Testis (tissue), 3 donors: Measurements from ENCODE around the gene FA2H. TPM values are rescaled to one million over a fixed set of nuclear protein-coding genes. Genes with fewer than 3 reads are reported as not detected.

ENCODE experiments used
- DNase-seq: peaks from one replicate; pipeline ENCODE4 v3.0.0-alpha.2; 2019
- H3K27ac ChIP-seq, 2 donors: fragments of 200-600 bp; sonication (generic); one replicate each; pipeline ENCODE4 v1.5.1; 2019
- H3K27me3 ChIP-seq: fragments of 200-600 bp; sonication (generic); one replicate; pipeline ENCODE4 v1.5.1; 2019
- H3K36me3 ChIP-seq: fragments of 200-600 bp; sonication (generic); one replicate; pipeline ENCODE4 v1.5.1; 2017; ENCODE audit warnings: low read depth; ENCODE audit errors: missing control alignments
- H3K4me1 ChIP-seq: fragments of 200-600 bp; sonication (generic); one replicate; pipeline ENCODE4 v1.5.1; 2019
- H3K4me3 ChIP-seq, 2 donors: fragments of 200-600 bp; sonication (generic); one replicate each; pipeline ENCODE4 v1.5.1; 2017 to 2019
- H3K9me3 ChIP-seq: fragments of 200-600 bp; sonication (generic); one replicate; pipeline ENCODE4 v1.5.1; 2017
- POLR2A ChIP-seq: fragments of 450-650 bp; IDR thresholded peaks from one replicate; pipeline ENCODE4 v1.6.1; 2017; ENCODE audit warnings: antibody characterized with exemption, mild to moderate bottlenecking, moderate library complexity
- WGBS, 2 donors: methylation state at CpG; one replicate each; pipeline ENCODE4 v1.1.5; 2018; 5-methylcytosine and 5-hydroxymethylcytosine counted together
- intact Hi-C: fragments of 100-400 bp; cut with DNase I; formaldehyde crosslinking; loops from one replicate; pipeline ENCODE4 v1.15.1; 2023; ENCODE audit warnings: low total_unique reads
- polyA plus RNA-seq: library from polyadenylated mRNA; stranded (reverse); fragments of 350-450 nt; fragmentation: Illumina TruSeq; extraction: RNeasy Lipid Tissue Mini Kit (QIAGEN cat#74804); gene quantifications from one replicate; pipeline ENCODE4 v1.2.3, GENCODE V29; 2014; ENCODE audit warnings: low read depth, low replicate concordance; ENCODE audit not compliant: insufficient read depth
- total RNA-seq, 2 donors: library from RNA; depleted of rRNA; stranded (reverse); fragments of >200 nt; gene quantifications; one replicate each; pipeline ENCODE4 v1.2.3, GENCODE V29; 2016
- TF ChIP-seq, protein P1 (sequence below), 3 experiments: fragments of 450-650 bp in 2 of 3; fragments of 200-600 bp in 1 of 3; sonication (generic) in 1 of 3; IDR thresholded peaks; one replicate each; pipeline ENCODE4 v1.5.1; 2016 to 2019; ENCODE audit warnings: antibody characterized with exemption in 3 of 3, mild to moderate bottlenecking in 2 of 3, moderate library complexity in 1 of 3

FA2H gene
- total and polyA plus RNA-seq, 3 donors from 2014 or later: 3.0 to 7.8 (median 5.9) TPM

- Histone ChIP-seq H3K27ac (no peak overlapping the region), H3K27me3 (no peaks in the 10 kb centered on the region), H3K36me3 (no peaks in the 10 kb centered on the region), H3K4me1 (no peaks in the 10 kb centered on the region), H3K4me3 (no peak overlapping the region), H3K9me3 (no peaks in the 10 kb centered on the region)
- TF ChIP-seq, protein P1, sequence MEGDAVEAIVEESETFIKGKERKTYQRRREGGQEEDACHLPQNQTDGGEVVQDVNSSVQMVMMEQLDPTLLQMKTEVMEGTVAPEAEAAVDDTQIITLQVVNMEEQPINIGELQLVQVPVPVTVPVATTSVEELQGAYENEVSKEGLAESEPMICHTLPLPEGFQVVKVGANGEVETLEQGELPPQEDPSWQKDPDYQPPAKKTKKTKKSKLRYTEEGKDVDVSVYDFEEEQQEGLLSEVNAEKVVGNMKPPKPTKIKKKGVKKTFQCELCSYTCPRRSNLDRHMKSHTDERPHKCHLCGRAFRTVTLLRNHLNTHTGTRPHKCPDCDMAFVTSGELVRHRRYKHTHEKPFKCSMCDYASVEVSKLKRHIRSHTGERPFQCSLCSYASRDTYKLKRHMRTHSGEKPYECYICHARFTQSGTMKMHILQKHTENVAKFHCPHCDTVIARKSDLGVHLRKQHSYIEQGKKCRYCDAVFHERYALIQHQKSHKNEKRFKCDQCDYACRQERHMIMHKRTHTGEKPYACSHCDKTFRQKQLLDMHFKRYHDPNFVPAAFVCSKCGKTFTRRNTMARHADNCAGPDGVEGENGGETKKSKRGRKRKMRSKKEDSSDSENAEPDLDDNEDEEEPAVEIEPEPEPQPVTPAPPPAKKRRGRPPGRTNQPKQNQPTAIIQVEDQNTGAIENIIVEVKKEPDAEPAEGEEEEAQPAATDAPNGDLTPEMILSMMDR (IDR thresholded peaks at IDR 0.05): no peak
- TF ChIP-seq POLR2A: no peak
- 98 to 100% methylated on average over 1 to 7 of the region's 7 CpGs for WGBS, 2 donors
- intact Hi-C loops: no loop called here
- DNase-seq: no peak
These were observed 32.5 kb upstream of the FA2H start for GRCh38 chr16:74807052-74807646.

GRCh38 chr16:74800216-74800871, 25.7 kb upstream of the FA2H start:
- Histone ChIP-seq H3K27ac (no peak overlapping the region), H3K9me3 (no peaks in the 10 kb centered on the region), H3K36me3 (no peaks in the 10 kb centered on the region), H3K4me3 (no peak overlapping the region), H3K4me1 (no peaks in the 10 kb centered on the region), H3K27me3 (no peaks in the 10 kb centered on the region)
- 75 to 98% methylated on average over 1 to 2 of the region's 2 CpGs for WGBS, 2 donors
- TF ChIP-seq, protein P1 (IDR thresholded peaks at IDR 0.05): no peak
- TF ChIP-seq POLR2A: no peak
- intact Hi-C loops: no loop called here
- no peak for DNase-seq

GRCh38 chr16:74797414-74797813, 22.8 kb upstream of the FA2H start:
- WGBS, 2 donors: 72 to 100% methylated on average over 1 of the region's 1 CpG
- intact Hi-C loops: no loop called here
- Histone ChIP-seq H3K36me3 (no peaks in the 10 kb centered on the region), H3K9me3 (no peaks in the 10 kb centered on the region), H3K27me3 (no peaks in the 10 kb centered on the region), H3K4me3 (no peak overlapping the region), H3K27ac (no peak overlapping the region), H3K4me1 (no peaks in the 10 kb centered on the region)
- TF ChIP-seq POLR2A: no peak
- TF ChIP-seq, protein P1 (IDR thresholded peaks at IDR 0.05): no peak
- DNase-seq: no peak

DNA sequence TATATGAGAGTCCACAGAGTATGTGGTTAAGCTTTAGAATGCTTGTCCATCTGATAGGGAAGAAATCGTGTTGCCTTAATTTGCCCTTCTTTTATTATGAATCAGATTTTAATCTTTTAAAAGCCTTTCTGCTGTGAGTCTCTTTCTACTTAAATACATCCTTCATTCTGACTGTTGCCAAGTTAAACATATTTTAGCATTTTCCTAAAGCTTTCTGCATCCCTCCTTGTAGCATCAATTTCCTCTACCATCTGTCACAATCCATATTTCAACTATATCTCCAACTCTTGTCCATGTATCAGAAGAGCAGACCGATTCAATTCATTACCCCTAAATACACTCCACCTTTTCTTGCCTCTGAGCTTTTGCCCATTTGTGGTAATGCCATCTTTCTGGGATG, 20.5 kb upstream of the FA2H start:
- Histone ChIP-seq H3K4me1 (no peaks in the 10 kb centered on the region), H3K9me3 (no peaks in the 10 kb centered on the region), H3K36me3 (no peaks in the 10 kb centered on the region), H3K27ac (no peak overlapping the region), H3K4me3 (no peak overlapping the region), H3K27me3 (no peaks in the 10 kb centered on the region)
- 63 to 83% methylated on average over 2 of the region's 2 CpGs for WGBS, 2 donors
- intact Hi-C loops: no loop called here
- DNase-seq: no peak
- no peak for TF ChIP-seq POLR2A
- TF ChIP-seq, protein P1 (IDR thresholded peaks at IDR 0.05): no peak

GRCh38 chr16:74794668-74795067, 20.0 kb upstream of the FA2H start:
- Histone ChIP-seq H3K4me3 (no peak overlapping the region), H3K27me3 (no peaks in the 10 kb centered on the region), H3K4me1 (no peaks in the 10 kb centered on the region), H3K27ac (no peak overlapping the region), H3K36me3 (no peaks in the 10 kb centered on the region), H3K9me3 (no peaks in the 10 kb centered on the region)
- 44 to 61% methylated on average over 2 of the region's 2 CpGs for WGBS, 2 donors
- intact Hi-C loops: no loop called here
- DNase-seq: no peak
- TF ChIP-seq, protein P1 (IDR thresholded peaks at IDR 0.05): no peak
- TF ChIP-seq POLR2A: no peak
